Kidney epithelial cell (primary cell): ENCODE results near the gene C1orf116. TPM values are rescaled to one million over a fixed set of nuclear protein-coding genes. Genes with fewer than 3 reads are reported as not detected.

Experiments
- DNase-seq: peaks from one replicate; pipeline ENCODE4 v3.0.0-alpha.2; 2010; ENCODE audit warnings: low read depth
- H3K27me3 ChIP-seq: 2 replicates; pipeline ENCODE4 v1.6.0; 2011; ENCODE audit warnings: low read length; ENCODE audit not compliant: control insufficient read depth, insufficient read depth
- H3K36me3 ChIP-seq: 2 replicates; pipeline ENCODE4 v1.5.1; 2011; ENCODE audit warnings: low read length; ENCODE audit not compliant: control insufficient read depth, insufficient read depth
- H3K4me3 ChIP-seq: 2 replicates; pipeline ENCODE4 v1.5.1; 2011; ENCODE audit warnings: low read depth, mild to moderate bottlenecking, control low read depth, low read length
- CTCF ChIP-seq: IDR thresholded peaks from 2 replicates; pipeline ENCODE4 v1.5.1; 2011; ENCODE audit warnings: mild to moderate bottlenecking, moderate library complexity, low read length, control low read depth, inconsistent platforms; ENCODE audit not compliant: insufficient read depth, poor library complexity, severe bottlenecking
- total RNA-seq: library from RNA; depleted of rRNA; stranded (reverse); fragments of >200 nt; gene quantifications from 2 replicates; pipeline ENCODE4 v1.2.3, GENCODE V29; 2015

The C1orf116 gene
- total RNA-seq, 1 donor from 2014 or later, result 34.1 TPM

- peak; percentile 16 for TF ChIP-seq CTCF
- Histone ChIP-seq H3K27me3 (no peaks in the 10 kb centered on the region), H3K36me3 (peaks cover 2% of the 10 kb centered on the region), H3K4me3 (peak within 1 kb of the TSS; percentile 55)
- DNase-seq, result peak; percentile 97
Observed at GRCh38 chr1:207052911-207053769, 20.6 kb upstream of the C1orf116 start, which contains the start of gene PFKFB2. Gene PFKFB2 (plus strand): TSS chr1:207053275. CDS start chr1:207054718, 1,443 bp downstream.

GRCh38 chr1:207051191-207051943, 18.8 kb upstream of the C1orf116 start, which contains the start of gene YOD1:
Gene YOD1 (minus strand): TSS chr1:207051208. CDS start chr1:207051030, 178 bp downstream.
- Histone ChIP-seq H3K4me3 (peak within 1 kb of the TSS; percentile 59), H3K27me3 (no peaks in the 10 kb centered on the region), H3K36me3 (peaks cover 2% of the 10 kb centered on the region)
- peak; percentile 76 for DNase-seq
- no peak for TF ChIP-seq CTCF

- H3K27me3 ChIP-seq, result no peaks in the 10 kb centered on the region
- peak overlapping the region; percentile 59 for H3K4me3 ChIP-seq
- no peak for TF ChIP-seq CTCF
- peaks cover 2% of the 10 kb centered on the region for H3K36me3 ChIP-seq
- peak; percentile 65 for DNase-seq
Observed at GRCh38 chr1:207050480-207051190, 18.1 kb upstream of the C1orf116 start.

- DNase-seq, result no peak
- H3K4me3 ChIP-seq, result peak overlapping the region; percentile 59
- peak; percentile 85 for TF ChIP-seq CTCF
- peaks cover 2% of the 10 kb centered on the region for H3K36me3 ChIP-seq
- H3K27me3 ChIP-seq, result no peaks in the 10 kb centered on the region
Observed at GRCh38 chr1:207049974-207050391, 17.4 kb upstream of the C1orf116 start.

GRCh38 chr1:207049514-207049913, 17.0 kb upstream of the C1orf116 start:
- no peak for DNase-seq
- Histone ChIP-seq H3K4me3 (peak overlapping the region; percentile 59), H3K27me3 (no peaks in the 10 kb centered on the region), H3K36me3 (peaks cover 2% of the 10 kb centered on the region)
- no peak for TF ChIP-seq CTCF
